CD4-positive, alpha-beta T cell (primary cell): ENCODE measurements around the gene PRM2. TPM values are rescaled to one million over a fixed set of nuclear protein-coding genes. Genes with fewer than 3 reads are reported as not detected.

Experiments
- ATAC-seq: fragments of 200-7000 bp; cut with Tn5 transposase; one replicate; pipeline ENCODE4 v1.10.0; 2022; ENCODE audit warnings: mild to moderate bottlenecking; ENCODE audit not compliant: poor library complexity
- CTCF ChIA-PET: fragments of 350-600 bp; sonication (Branson Sonifier 250); formaldehyde crosslinking; loops from one replicate; lab custom pipeline; 2021; ENCODE audit warnings: antibody characterized with exemption, inconsistent platforms; lab: Charles Lee
- POLR2A ChIA-PET: fragments of 350-600 bp; sonication (Branson Sonifier 250); formaldehyde crosslinking; loops from one replicate; lab custom pipeline; 2021; ENCODE audit warnings: antibody characterized with exemption, inconsistent platforms; lab: Charles Lee
- DNase-seq, 14 experiments: peaks; one replicate each; pipeline ENCODE4 v3.0.0-alpha.2; 2013 to 2020; ENCODE audit warnings: mixed read lengths in 2 of 14
- H3K27ac ChIP-seq, 2 donors: one replicate each; pipeline versions ENCODE4 v1.5.1 to v1.7.0; 2013; ENCODE audit warnings: low read length in 2 of 2, low read depth in 1 of 2, mild to moderate bottlenecking in 1 of 2
- H3K27me3 ChIP-seq, 2 experiments: 1 replicate in 1 of 2; 2 replicates in 1 of 2; pipeline versions ENCODE4 v1.6.1 to v1.7.0; 2013; ENCODE audit warnings: low read length in 2 of 2, control low read depth in 1 of 2, mild to moderate bottlenecking in 1 of 2, moderate library complexity in 1 of 2; ENCODE audit not compliant: insufficient read depth in 2 of 2, control insufficient read depth in 1 of 2
- H3K36me3 ChIP-seq: one replicate; pipeline ENCODE4 v1.6.1; 2013; ENCODE audit warnings: low read length, control low read depth; ENCODE audit not compliant: insufficient read depth
- H3K4me1 ChIP-seq: one replicate; pipeline ENCODE4 v1.6.1; 2013; ENCODE audit warnings: low read length, control low read depth; ENCODE audit not compliant: insufficient read depth
- H3K4me3 ChIP-seq: one replicate; pipeline ENCODE4 v1.5.1; 2013; ENCODE audit warnings: mild to moderate bottlenecking, low read length, moderate library complexity
- H3K9me3 ChIP-seq, 2 experiments: 1 replicate in 1 of 2; 2 replicates in 1 of 2; pipeline versions ENCODE4 v1.6.1 to v1.7.0; 2013; ENCODE audit warnings: low read length in 2 of 2, mild to moderate bottlenecking in 2 of 2, control low read depth in 1 of 2, moderate library complexity in 1 of 2; ENCODE audit not compliant: control insufficient read depth in 1 of 2, insufficient read depth in 1 of 2
- H3K27ac Mint-ChIP-seq: one replicate; pipeline ENCODE4 v1.8.0; 2020; ENCODE audit warnings: mixed read lengths
- H3K27me3 Mint-ChIP-seq: one replicate; pipeline ENCODE4 v1.8.0; 2021; ENCODE audit warnings: mixed read lengths
- H3K36me3 Mint-ChIP-seq: one replicate; pipeline ENCODE4 v1.8.0; 2021; ENCODE audit warnings: low read depth, mixed read lengths
- H3K4me1 Mint-ChIP-seq: one replicate; pipeline ENCODE4 v1.8.0; 2021; ENCODE audit warnings: low read depth, mixed read lengths
- H3K4me3 Mint-ChIP-seq: one replicate; pipeline ENCODE4 v1.8.0; 2020; ENCODE audit warnings: mild to moderate bottlenecking, mixed read lengths
- H3K9me3 Mint-ChIP-seq: one replicate; pipeline ENCODE4 v1.8.0; 2020; ENCODE audit warnings: mixed read lengths
- intact Hi-C, 2 experiments: fragments of 100-400 bp; cut with DNase I in 1 of 2; cut with micrococcal nuclease in 1 of 2; formaldehyde crosslinking; loops; one replicate each; pipeline versions ENCODE4 v1.15.1 to v1.9.0; 2023 to 2025; cut with DNase I, micrococcal nuclease
- total RNA-seq, 174 experiments: library from RNA in 2 of 174; stranded (reverse) in 2 of 174; gene quantifications; one replicate each; pipeline ENCODE4 v1.2.3 and lab custom pipeline; 2021 to 2026
- TF ChIP-seq, protein P1 (sequence below): fragments of 200-600 bp; IDR thresholded peaks from one replicate; pipeline ENCODE4 v1.8.0; 2022; ENCODE audit warnings: antibody characterized with exemption, mild to moderate bottlenecking

Gene PRM2
- total RNA-seq, 2 experiments from 2014 or later: not detected

DNA sequence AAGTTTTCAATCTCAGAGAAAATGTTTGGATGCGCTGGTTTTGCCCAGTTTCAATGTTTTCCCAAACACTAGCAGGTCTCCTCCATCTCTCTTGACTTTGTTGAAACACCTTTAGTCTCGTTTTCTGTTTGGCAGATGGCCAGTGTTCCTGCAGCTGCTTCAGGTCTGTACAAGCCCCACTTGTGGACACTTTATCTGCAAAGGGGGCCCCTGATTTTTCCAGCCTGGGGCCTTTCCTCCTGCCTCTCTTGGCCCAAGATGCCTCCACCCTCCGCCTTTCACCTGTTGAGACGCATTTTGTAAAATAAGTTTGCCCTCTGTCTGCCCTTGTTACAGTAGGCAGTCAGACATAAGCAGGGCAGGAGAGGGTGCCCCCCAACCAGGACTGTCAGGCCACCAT, 26.7 kb upstream of the PRM2 start:
- CTCF ChIA-PET: no interaction called here
- no peaks in the 10 kb centered on the region for H3K36me3 ChIP-seq
- no peaks in the 10 kb centered on the region for H3K9me3 ChIP-seq
- no peak overlapping the region for H3K27ac Mint-ChIP-seq
- no peak overlapping the region for H3K4me3 Mint-ChIP-seq
- no peaks in the 10 kb centered on the region for H3K36me3 Mint-ChIP-seq
- no peak for ATAC-seq
- H3K27me3 Mint-ChIP-seq: no peaks in the 10 kb centered on the region
- no peak overlapping the region for H3K4me3 ChIP-seq
- intact Hi-C loops: no loop called here
- H3K9me3 Mint-ChIP-seq: no peaks in the 10 kb centered on the region
- H3K4me1 ChIP-seq: peaks cover 11% of the 10 kb centered on the region
- no peak for DNase-seq
- no peak overlapping the region for H3K27ac ChIP-seq
- TF ChIP-seq, protein P1, sequence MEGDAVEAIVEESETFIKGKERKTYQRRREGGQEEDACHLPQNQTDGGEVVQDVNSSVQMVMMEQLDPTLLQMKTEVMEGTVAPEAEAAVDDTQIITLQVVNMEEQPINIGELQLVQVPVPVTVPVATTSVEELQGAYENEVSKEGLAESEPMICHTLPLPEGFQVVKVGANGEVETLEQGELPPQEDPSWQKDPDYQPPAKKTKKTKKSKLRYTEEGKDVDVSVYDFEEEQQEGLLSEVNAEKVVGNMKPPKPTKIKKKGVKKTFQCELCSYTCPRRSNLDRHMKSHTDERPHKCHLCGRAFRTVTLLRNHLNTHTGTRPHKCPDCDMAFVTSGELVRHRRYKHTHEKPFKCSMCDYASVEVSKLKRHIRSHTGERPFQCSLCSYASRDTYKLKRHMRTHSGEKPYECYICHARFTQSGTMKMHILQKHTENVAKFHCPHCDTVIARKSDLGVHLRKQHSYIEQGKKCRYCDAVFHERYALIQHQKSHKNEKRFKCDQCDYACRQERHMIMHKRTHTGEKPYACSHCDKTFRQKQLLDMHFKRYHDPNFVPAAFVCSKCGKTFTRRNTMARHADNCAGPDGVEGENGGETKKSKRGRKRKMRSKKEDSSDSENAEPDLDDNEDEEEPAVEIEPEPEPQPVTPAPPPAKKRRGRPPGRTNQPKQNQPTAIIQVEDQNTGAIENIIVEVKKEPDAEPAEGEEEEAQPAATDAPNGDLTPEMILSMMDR: no peak
- no peaks in the 10 kb centered on the region for H3K27me3 ChIP-seq
- H3K4me1 Mint-ChIP-seq: peaks cover 12% of the 10 kb centered on the region
- POLR2A ChIA-PET: no interaction called here

DNA sequence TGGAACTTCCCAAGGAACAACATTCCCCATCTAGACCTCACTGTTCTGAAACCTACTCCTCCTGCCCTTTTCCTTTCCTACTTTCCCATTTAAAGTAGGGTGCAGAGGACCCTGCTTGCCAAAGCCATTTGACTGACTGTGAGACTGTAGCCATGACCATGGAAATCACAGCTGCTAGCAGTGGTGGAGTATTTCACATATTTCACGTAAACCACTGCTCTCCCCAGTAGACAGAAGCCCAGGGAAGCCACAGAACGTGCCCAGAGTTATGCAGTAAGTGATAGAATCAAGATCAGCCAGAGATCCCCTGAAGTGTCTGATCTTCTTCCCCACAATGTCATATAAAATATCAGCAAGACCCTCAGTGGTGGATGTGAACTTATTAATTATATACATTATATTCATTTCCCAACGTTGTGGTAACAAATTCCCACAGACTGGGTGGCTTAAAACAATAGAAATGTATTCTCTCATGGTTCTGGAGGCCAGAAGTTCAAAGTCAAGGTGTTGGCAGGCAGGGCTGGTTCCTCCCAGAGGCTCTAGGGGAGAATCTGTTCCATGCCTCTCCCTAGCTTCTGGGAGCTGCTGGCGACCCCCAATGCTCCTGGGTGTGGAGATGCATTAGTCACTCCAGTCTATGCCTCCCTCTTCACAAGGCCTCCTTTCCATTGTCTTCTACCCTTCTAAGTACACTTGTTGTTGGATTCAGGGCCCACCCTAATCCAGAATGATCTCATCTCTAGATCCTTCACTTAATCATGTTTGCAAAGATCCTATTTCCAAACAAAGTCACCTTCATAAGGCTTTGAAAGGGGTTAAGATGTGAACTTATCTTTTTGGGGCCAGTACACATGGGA, 25.6 kb upstream of the PRM2 start:
- H3K27me3 ChIP-seq: no peaks in the 10 kb centered on the region
- peaks cover 22% of the 10 kb centered on the region for H3K4me1 ChIP-seq
- peaks cover 23% of the 10 kb centered on the region for H3K4me1 Mint-ChIP-seq
- H3K9me3 ChIP-seq: no peaks in the 10 kb centered on the region
- H3K9me3 Mint-ChIP-seq: no peaks in the 10 kb centered on the region
- H3K27ac ChIP-seq: no peak overlapping the region
- TF ChIP-seq, protein P1: no peak
- intact Hi-C loops: no loop called here
- no peaks in the 10 kb centered on the region for H3K27me3 Mint-ChIP-seq
- no peak overlapping the region for H3K4me3 ChIP-seq
- no peak for DNase-seq
- no peak overlapping the region for H3K4me3 Mint-ChIP-seq
- ChIA-PET POLR2A (no interaction called here), CTCF (no interaction called here)
- no peaks in the 10 kb centered on the region for H3K36me3 ChIP-seq
- H3K36me3 Mint-ChIP-seq: no peaks in the 10 kb centered on the region
- ATAC-seq: no peak
- H3K27ac Mint-ChIP-seq: no peak overlapping the region

DNA sequence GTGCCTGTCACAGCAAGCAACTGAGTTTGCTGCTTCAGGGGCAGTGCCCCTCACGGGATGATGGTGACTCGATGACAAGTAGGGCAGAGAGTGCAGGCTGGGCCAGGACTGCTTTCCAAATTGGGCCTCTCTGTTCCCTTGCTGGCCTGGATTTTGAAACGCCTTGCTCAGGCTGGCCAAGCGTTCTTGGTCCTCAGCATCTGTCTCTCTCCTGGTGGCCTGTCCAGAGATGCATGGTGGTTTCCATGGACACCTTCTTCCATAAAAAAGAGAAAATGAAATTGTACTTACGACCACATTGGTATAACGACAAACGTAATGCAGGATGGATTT, 24.2 kb upstream of the PRM2 start:
- DNase-seq (no peak), ATAC-seq (no peak)
- CTCF ChIA-PET: no interaction called here
- no peaks in the 10 kb centered on the region for H3K36me3 Mint-ChIP-seq
- TF ChIP-seq, protein P1: no peak
- POLR2A ChIA-PET: no interaction called here
- H3K4me1 Mint-ChIP-seq: peaks cover 26% of the 10 kb centered on the region
- no peaks in the 10 kb centered on the region for H3K36me3 ChIP-seq
- H3K4me3 ChIP-seq: no peak overlapping the region
- H3K9me3 Mint-ChIP-seq: no peaks in the 10 kb centered on the region
- H3K4me3 Mint-ChIP-seq: no peak overlapping the region
- H3K27ac Mint-ChIP-seq: no peak overlapping the region
- no peaks in the 10 kb centered on the region for H3K9me3 ChIP-seq
- no peak overlapping the region for H3K27ac ChIP-seq
- no peaks in the 10 kb centered on the region for H3K27me3 ChIP-seq
- intact Hi-C loops: no loop called here
- peaks cover 24% of the 10 kb centered on the region for H3K4me1 ChIP-seq
- no peaks in the 10 kb centered on the region for H3K27me3 Mint-ChIP-seq
